GM12875 (cell line): ENCODE measurements around the gene AMBRA1.

Source experiments
- H3K4me3 ChIP-seq: one replicate; pipeline ENCODE4 v1.5.1; 2011; ENCODE audit warnings: low read depth, low read length, control low read depth
- TF ChIP-seq, protein P1 (sequence below): IDR thresholded peaks from 2 replicates; pipeline ENCODE4 v1.5.1; 2011; ENCODE audit warnings: low read depth, mild to moderate bottlenecking, control low read depth, inconsistent platforms, low read length, moderate library complexity, borderline replicate concordance; ENCODE audit not compliant: insufficient read depth

AMBRA1 gene

DNA sequence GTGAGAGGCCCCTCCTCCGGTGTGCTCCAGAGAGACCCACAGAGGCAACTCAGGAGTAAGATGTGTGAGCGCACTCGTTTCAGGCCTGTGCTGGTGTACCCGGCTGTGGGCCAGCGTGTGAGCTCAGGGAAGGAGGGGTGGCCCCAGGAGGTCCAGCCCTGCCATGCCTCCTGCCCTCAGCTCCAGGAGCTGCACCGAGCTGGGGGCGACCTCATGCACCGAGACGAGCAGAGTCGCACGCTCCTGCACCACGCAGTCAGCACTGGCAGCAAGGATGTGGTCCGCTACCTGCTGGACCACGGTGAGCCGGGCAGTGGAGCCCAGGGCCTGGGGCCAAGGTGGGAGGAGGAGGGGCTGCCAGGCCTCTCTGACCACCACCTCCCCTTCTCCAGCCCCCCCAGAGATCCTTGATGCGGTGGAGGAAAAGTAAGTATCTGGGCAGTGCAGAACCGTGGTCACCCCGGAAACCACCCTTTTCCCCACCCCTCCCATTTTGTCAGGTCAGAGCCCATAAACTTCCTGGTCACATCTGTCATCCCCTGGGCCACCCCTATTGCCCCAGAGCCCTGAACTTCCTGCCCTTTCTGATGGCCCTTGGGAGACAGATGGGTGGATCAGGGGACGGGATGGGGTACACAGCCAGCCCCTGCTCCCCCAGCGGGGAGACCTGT is 214.9 kb downstream of the AMBRA1 start:
- H3K4me3 ChIP-seq: no peak overlapping the region
- TF ChIP-seq, protein P1, sequence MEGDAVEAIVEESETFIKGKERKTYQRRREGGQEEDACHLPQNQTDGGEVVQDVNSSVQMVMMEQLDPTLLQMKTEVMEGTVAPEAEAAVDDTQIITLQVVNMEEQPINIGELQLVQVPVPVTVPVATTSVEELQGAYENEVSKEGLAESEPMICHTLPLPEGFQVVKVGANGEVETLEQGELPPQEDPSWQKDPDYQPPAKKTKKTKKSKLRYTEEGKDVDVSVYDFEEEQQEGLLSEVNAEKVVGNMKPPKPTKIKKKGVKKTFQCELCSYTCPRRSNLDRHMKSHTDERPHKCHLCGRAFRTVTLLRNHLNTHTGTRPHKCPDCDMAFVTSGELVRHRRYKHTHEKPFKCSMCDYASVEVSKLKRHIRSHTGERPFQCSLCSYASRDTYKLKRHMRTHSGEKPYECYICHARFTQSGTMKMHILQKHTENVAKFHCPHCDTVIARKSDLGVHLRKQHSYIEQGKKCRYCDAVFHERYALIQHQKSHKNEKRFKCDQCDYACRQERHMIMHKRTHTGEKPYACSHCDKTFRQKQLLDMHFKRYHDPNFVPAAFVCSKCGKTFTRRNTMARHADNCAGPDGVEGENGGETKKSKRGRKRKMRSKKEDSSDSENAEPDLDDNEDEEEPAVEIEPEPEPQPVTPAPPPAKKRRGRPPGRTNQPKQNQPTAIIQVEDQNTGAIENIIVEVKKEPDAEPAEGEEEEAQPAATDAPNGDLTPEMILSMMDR: no peak

DNA sequence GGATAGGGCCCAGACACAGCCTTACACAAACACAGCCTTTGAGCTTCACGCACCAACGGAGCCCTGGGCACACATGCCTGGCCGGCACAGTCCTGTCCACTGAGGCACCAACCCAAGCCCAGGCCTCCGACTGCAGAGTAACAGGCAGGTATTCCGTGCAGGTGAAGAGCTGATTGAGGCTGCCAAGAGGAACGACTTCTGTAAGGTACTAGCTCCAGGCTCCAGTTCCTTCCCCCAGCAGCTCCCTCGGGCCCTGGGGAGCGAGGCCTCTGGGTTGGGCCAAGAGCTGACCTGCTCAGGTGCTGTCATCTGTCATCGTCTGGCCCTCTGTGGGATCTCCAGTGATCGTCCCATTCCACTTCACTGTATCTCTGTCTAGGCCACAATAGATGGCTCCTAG is 215.5 kb downstream of the AMBRA1 start:
- H3K4me3 ChIP-seq: no peak overlapping the region
- TF ChIP-seq, protein P1: no peak

DNA sequence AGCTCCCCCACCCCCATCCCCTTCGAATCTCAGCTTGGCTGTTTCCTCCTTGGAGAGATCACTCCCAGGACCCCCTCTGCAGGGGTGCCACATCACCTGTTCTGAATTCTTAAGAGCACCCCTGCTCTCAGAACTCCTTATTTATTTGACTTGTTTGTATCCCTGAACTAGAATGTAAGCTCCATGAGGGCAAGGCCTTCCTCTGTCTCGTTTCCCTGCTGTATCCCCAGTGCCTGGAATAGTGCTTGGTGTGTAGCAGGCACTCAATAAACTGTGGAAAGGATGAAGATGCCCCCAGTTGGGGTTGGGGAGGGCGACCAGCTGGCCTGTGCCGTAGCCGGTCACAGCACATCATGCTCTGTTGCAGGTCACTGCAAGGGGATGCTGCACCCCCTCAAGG is 216.0 kb downstream of the AMBRA1 start:
- no peak overlapping the region for H3K4me3 ChIP-seq
- TF ChIP-seq, protein P1: no peak

DNA sequence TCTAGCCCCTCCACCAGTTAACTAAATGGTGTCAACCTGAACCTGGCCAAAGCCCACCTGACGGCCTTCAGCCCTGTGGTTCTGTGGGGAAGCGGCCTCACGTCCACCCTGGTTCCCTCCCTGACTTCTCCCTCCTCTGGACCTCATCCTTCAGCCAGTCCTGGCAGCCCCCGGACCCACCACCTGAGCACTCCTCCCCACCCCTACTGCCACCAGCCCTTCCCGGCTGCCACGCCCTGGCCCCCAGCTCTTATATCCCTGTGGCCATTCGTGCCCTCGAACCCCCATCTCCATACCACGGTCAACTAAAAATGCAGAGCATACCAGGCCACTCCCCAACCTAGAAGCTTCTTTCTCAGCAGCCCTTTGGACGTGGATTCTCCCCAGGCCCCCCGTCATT is 216.5 kb downstream of the AMBRA1 start:
- TF ChIP-seq, protein P1: no peak
- H3K4me3 ChIP-seq: no peak overlapping the region

DNA sequence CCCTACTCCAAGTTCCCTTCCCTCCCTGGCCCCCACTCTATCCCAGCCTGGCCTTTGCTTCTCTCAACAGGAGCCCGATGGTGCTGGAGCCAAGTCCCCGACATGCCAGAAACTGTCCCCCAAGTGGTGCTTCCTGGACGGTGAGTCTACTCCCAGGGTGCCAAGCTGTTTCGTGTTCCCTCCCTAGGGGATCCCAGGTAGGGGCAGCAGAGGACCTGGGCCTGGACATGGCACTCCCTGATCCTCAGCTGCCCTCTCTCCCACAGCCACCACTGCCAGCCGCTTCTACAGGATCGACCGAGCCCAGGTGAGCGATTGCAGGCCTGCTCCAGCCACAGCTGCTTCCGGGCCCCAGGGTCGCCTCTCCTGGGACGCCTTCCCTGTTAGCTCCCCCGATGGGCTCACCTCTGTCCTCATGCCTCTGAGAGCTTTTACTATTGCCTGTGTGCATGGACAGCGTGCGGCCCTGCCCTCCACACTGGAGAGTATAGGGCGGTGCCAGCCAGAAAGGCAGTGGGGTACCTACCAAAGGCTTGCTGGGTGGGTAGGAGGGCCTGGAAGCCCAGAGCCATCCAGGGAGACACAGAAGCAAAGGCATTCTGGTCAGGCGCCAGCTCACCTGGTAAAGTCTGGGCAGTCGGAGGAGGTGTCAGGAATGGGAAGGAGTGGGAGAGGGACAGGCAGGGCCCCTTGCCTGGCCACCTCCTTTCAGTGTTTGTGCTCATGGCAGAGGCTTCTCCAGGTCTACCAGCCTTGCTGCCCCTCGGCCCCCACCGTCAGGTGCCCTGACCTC is 217.4 kb downstream of the AMBRA1 start:
- TF ChIP-seq, protein P1: no peak
- H3K4me3 ChIP-seq: no peak overlapping the region

DNA sequence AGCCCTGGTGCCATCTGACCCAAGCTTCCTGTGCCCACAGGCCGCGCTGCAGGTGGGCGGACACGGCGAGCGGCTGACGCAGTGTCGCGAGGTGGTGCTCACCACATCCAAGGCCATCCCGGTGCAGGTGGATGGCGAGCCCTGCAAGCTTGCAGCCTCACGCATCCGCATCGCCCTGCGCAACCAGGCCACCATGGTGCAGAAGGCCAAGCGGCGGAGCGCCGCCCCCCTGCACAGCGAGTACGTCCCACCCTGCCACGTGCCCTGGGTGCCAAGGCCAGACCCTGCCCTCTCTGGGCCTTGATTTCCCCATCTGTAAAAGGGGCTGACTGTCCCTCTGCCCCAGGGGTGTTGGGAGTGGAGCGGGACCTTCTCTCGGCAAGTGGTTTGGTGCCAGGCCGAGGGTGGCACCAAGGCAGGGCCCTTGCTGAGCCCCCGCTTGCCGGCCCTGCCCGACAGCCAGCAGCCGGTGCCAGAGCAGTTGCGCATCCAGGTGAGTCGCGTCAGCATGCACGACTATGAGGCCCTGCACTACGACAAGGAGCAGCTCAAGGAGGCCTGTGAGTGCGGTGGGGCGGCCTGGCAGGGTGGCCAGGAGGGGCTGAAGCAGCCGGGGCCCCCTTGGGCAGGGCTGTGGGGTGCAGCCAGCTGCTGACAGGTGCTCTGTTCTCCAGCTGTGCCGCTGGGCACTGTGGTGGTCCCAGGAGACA is 218.3 kb downstream of the AMBRA1 start:
- no peak overlapping the region for H3K4me3 ChIP-seq
- TF ChIP-seq, protein P1: no peak

DNA sequence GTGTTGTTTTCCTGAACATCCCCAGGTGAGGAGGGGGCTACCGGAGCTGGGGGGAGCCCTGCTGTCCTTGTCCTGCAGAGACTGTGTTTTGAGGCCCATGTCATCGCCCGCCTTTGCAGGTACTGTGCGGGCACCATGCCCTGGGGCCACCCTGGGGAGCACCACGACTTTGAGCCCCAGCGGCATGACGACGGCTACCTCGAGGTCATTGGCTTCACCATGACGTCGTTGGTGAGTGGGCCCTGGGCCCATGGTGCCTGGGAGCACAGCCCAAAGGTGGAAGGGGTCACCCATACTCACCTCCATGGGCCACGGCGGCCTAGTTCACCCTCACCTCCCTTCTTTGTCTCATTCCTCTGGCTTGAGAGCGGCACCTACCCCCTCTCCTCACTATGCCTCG is 219.0 kb downstream of the AMBRA1 start:
- TF ChIP-seq, protein P1: no peak
- no peak overlapping the region for H3K4me3 ChIP-seq
